Ishikawa (cell line): ENCODE measurements around the gene TMEM252.

ENCODE experiments used
- EP300 ChIP-seq: IDR thresholded peaks from 2 replicates; pipeline ENCODE4 v1.6.1; 2012; ENCODE audit warnings: borderline replicate concordance
- FOXM1 ChIP-seq: IDR thresholded peaks from 2 replicates; pipeline ENCODE4 v1.6.1; 2012; ENCODE audit warnings: low read depth, borderline replicate concordance

DNA sequence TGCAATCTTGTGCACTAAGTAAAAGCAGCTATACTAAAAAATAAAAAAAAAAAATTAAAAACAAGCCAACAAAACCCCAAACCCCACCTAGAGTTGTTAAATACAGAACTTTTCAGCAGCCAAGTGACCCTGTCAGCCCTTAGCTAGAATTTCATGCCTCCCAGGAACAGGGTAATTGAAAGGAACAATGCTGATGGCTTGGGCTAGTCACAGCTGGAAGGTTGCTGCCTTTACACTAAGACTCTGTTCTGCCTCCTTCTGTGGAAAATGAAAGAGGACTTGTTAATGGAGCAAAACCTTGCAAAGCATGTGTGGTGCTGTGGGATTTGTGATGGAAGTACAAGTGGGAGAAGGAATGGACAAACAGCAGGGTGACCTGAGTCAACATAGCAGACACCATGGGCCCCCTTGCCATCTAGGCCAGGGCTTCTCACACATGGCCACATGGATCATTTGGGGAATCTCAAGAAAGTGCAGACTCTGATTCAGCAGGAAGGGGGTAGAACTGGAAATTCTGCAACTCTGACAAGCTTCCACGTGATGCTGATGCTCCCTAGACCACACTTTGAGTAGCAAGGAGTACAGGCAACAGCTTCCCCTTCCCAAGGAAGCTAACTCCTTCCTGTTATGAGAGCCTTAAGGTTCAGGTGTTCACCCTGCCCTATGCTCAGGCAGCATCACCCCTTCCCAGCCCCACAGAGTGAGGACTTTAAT, 14.9 kb upstream of the TMEM252 start:
- TF ChIP-seq EP300 (no peak), FOXM1 (no peak)
